ENCODE results near the gene ASCL4. TPM values are rescaled to one million over a fixed set of nuclear protein-coding genes. Genes with fewer than 3 reads are reported as not detected.

ASCL4 gene
- polyA plus RNA-seq, 3 donors, result not detected

GRCh38 chr12:107791465-107792089, 17.1 kb downstream of the ASCL4 start:
- no peaks in the 10 kb centered on the region for H4K20me1 ChIP-seq (ENCODE audit: insufficient read depth, low read length)
- H3K4me1 ChIP-seq (ENCODE audit: control insufficient read depth in 1 of 2, insufficient read depth in 2 of 2, low read length in 2 of 2), result no peaks in the 10 kb centered on the region
- H3K4me2 ChIP-seq (replicated peaks; ENCODE audit: extremely low read depth, low read length, poor library complexity, severe bottlenecking), result no peak overlapping the region
- intact Hi-C loops (cut with micrococcal nuclease), result no loop called here
- H3K9me3 ChIP-seq (replicated peaks in 1 of 2; ENCODE audit: control insufficient read depth in 1 of 2, insufficient read depth in 1 of 2, low read length in 2 of 2), result no peaks in the 10 kb centered on the region
- H3K4me3 ChIP-seq (replicated peaks in 1 of 3; ENCODE audit: low read depth in 2 of 3, low read length in 3 of 3), result no peak overlapping the region
- H3K9ac ChIP-seq (ENCODE audit: insufficient read depth, low read length, poor library complexity, severe bottlenecking), result no peak overlapping the region
- H2AFZ ChIP-seq (ENCODE audit: insufficient read depth, low read depth, low read length, poor library complexity, severe bottlenecking), result no peak overlapping the region
- no peak for DNase-seq
- H3K79me2 ChIP-seq (ENCODE audit: insufficient read depth, low read length), result no peaks in the 10 kb centered on the region
- Mint-ChIP-seq H3K4me1 (no peaks in the 10 kb centered on the region), H3K27ac (no peak overlapping the region), H3K27me3 (ENCODE audit: low read depth in 3 of 3) (peaks cover 3 to 13% (median 5%) of the 10 kb centered on the region in 3 donors), H3K36me3 (no peaks in the 10 kb centered on the region), H3K9me3 (peaks cover 4 to 21% (median 18%) of the 10 kb centered on the region in 7 donors), H3K4me3 (no peak overlapping the region)
- no peak for TF ChIP-seq CTCF (IDR thresholded peaks at IDR 0.05)
- H3K36me3 ChIP-seq (replicated peaks in 1 of 2; ENCODE audit: control insufficient read depth in 1 of 2, insufficient read depth in 2 of 2, low read length in 2 of 2), result no peaks in the 10 kb centered on the region
- H3K27me3 ChIP-seq (ENCODE audit: control insufficient read depth in 2 of 2, insufficient read depth in 2 of 2, low read length in 2 of 2), result no peaks in the 10 kb centered on the region
- no peak overlapping the region for H3K27ac ChIP-seq (ENCODE audit: low read depth in 1 of 2, low read length in 2 of 2)
- no CpG with 5 or more reads among the region's 1 CpG for WGBS (ENCODE audit: insufficient coverage)

GRCh38 chr12:107794451-107794850, 19.9 kb downstream of the ASCL4 start:
- H3K4me3 Mint-ChIP-seq, result no peak overlapping the region
- peaks cover 2 to 13% (median 5%) of the 10 kb centered on the region in 3 donors for H3K27me3 Mint-ChIP-seq (ENCODE audit: low read depth in 3 of 3)
- DNase-seq, result no peak
- no peak overlapping the region for H3K27ac Mint-ChIP-seq
- WGBS (ENCODE audit: insufficient coverage), result 100% methylated on average over 1 of the region's 3 CpGs
- H3K36me3 Mint-ChIP-seq, result no peaks in the 10 kb centered on the region
- no peaks in the 10 kb centered on the region for H3K36me3 ChIP-seq (replicated peaks in 1 of 2; ENCODE audit: control insufficient read depth in 1 of 2, insufficient read depth in 2 of 2, low read length in 2 of 2)
- no peak overlapping the region for H2AFZ ChIP-seq (ENCODE audit: insufficient read depth, low read depth, low read length, poor library complexity, severe bottlenecking)
- H3K9me3 Mint-ChIP-seq, result peaks cover 4 to 19% (median 16%) of the 10 kb centered on the region in 7 donors
- H3K4me2 ChIP-seq (replicated peaks; ENCODE audit: extremely low read depth, low read length, poor library complexity, severe bottlenecking), result no peak overlapping the region
- H3K9me3 ChIP-seq (replicated peaks in 1 of 2; ENCODE audit: control insufficient read depth in 1 of 2, insufficient read depth in 1 of 2, low read length in 2 of 2), result no peaks in the 10 kb centered on the region
- no peaks in the 10 kb centered on the region for H3K4me1 Mint-ChIP-seq
- H3K4me1 ChIP-seq (ENCODE audit: control insufficient read depth in 1 of 2, insufficient read depth in 2 of 2, low read length in 2 of 2), result no peaks in the 10 kb centered on the region
- H4K20me1 ChIP-seq (ENCODE audit: insufficient read depth, low read length), result no peaks in the 10 kb centered on the region
- intact Hi-C loops (cut with micrococcal nuclease), result no loop called here
- no peak overlapping the region for H3K4me3 ChIP-seq (replicated peaks in 1 of 3; ENCODE audit: low read depth in 2 of 3, low read length in 3 of 3)
- H3K27me3 ChIP-seq (ENCODE audit: control insufficient read depth in 2 of 2, insufficient read depth in 2 of 2, low read length in 2 of 2), result no peaks in the 10 kb centered on the region
- H3K9ac ChIP-seq (ENCODE audit: insufficient read depth, low read length, poor library complexity, severe bottlenecking), result no peak overlapping the region
- no peaks in the 10 kb centered on the region for H3K79me2 ChIP-seq (ENCODE audit: insufficient read depth, low read length)
- H3K27ac ChIP-seq (ENCODE audit: low read depth in 1 of 2, low read length in 2 of 2), result no peak overlapping the region
- TF ChIP-seq CTCF (IDR thresholded peaks at IDR 0.05), result no peak
